Keratinocyte (primary cell): ENCODE results near the gene TMEM245.

Experiments
- EZH2 ChIP-seq: IDR thresholded peaks from one replicate; pipeline ENCODE4 v1.6.1; 2012; ENCODE audit warnings: inconsistent platforms, mild to moderate bottlenecking, low read length, moderate library complexity
- TF ChIP-seq, protein P1 (sequence below), 3 experiments: IDR thresholded peaks in 1 of 3; conservative IDR thresholded peaks in 1 of 3; optimal IDR thresholded peaks in 1 of 3; 2 replicates in 2 of 3; 3 replicates in 1 of 3; pipeline versions ENCODE3 to v1.5.1; 2011; ENCODE audit warnings: low read length in 3 of 3, mild to moderate bottlenecking in 3 of 3, moderate library complexity in 2 of 3, control low read depth in 1 of 3, inconsistent platforms in 1 of 3; ENCODE audit not compliant: insufficient read depth in 2 of 3; ENCODE audit errors: extremely low read depth in 1 of 3

DNA sequence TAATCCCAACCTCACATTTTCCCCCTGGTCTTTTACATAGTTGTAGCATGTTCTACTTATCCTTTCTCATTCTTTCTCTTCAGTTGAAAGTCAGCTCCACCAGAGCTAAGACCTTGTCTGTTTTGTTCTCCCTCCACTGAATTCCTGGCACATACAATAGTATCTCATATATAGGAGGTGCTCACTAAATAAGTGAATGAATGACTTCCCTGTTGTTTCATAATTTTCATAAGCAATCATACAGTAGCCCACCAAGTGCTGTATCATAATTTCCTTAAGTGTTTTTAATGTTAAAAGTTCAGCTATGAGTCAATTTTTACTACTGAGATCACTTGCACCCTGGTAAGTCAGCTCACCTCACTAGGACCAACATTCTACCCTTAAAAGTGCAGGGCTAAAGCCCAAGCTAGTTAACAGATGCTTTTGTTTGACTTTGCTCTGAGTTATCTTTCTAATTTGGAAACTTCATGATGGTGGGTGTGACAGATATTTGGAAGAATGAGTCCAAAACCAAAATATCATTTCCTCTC lies 27.6 kb downstream of the TMEM245 start:
- TF ChIP-seq, protein P1, sequence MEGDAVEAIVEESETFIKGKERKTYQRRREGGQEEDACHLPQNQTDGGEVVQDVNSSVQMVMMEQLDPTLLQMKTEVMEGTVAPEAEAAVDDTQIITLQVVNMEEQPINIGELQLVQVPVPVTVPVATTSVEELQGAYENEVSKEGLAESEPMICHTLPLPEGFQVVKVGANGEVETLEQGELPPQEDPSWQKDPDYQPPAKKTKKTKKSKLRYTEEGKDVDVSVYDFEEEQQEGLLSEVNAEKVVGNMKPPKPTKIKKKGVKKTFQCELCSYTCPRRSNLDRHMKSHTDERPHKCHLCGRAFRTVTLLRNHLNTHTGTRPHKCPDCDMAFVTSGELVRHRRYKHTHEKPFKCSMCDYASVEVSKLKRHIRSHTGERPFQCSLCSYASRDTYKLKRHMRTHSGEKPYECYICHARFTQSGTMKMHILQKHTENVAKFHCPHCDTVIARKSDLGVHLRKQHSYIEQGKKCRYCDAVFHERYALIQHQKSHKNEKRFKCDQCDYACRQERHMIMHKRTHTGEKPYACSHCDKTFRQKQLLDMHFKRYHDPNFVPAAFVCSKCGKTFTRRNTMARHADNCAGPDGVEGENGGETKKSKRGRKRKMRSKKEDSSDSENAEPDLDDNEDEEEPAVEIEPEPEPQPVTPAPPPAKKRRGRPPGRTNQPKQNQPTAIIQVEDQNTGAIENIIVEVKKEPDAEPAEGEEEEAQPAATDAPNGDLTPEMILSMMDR (optimal IDR thresholded peaks at IDR 0.05 in 1 of 3, IDR thresholded peaks at IDR 0.05 in 1 of 3, conservative IDR thresholded peaks at IDR 0.05 in 1 of 3; ENCODE audit: extremely low read depth in 1 of 3, insufficient read depth in 2 of 3, low read length in 3 of 3), result no peak
- TF ChIP-seq EZH2, result no peak
